Smooth muscle cell (in vitro differentiated cells): ENCODE measurements around the gene SNX20. TPM values are rescaled to one million over a fixed set of nuclear protein-coding genes. Genes with fewer than 3 reads are reported as not detected.

ENCODE experiments used
- DNase-seq: peaks from one replicate; lab custom pipeline; 2025; ENCODE audit not compliant: unreplicated experiment; lab: John Stamatoyannopoulos, UW
- H2AFZ ChIP-seq: fragments of 200-600 bp; sonication (generic); 2 replicates; pipeline ENCODE4 v1.6.0; 2016; ENCODE audit warnings: antibody characterized with exemption, low read depth, mild to moderate bottlenecking
- H3F3A ChIP-seq: fragments of 200-600 bp; sonication (generic); 2 replicates; pipeline ENCODE4 v1.6.0; 2017; ENCODE audit warnings: antibody characterized with exemption, low read depth
- H3K27ac ChIP-seq: fragments of 200-600 bp; sonication (generic); 2 replicates; pipeline ENCODE4 v1.5.1; 2016; ENCODE audit warnings: low read depth, mild to moderate bottlenecking
- H3K27me3 ChIP-seq: fragments of 200-600 bp; sonication (generic); 2 replicates; pipeline ENCODE4 v1.6.1; 2016; ENCODE audit warnings: low read depth, mild to moderate bottlenecking
- H3K36me3 ChIP-seq: fragments of 200-600 bp; sonication (generic); 2 replicates; pipeline ENCODE4 v1.5.1; 2016; ENCODE audit warnings: low read depth
- H3K4me1 ChIP-seq: fragments of 200-600 bp; sonication (generic); 2 replicates; pipeline ENCODE4 v1.5.1; 2016; ENCODE audit warnings: low read depth
- H3K4me2 ChIP-seq: fragments of 200-600 bp; sonication (generic); 2 replicates; pipeline ENCODE4 v1.6.0; 2016; ENCODE audit warnings: mild to moderate bottlenecking
- H3K4me3 ChIP-seq: fragments of 200-600 bp; sonication (generic); 2 replicates; pipeline ENCODE4 v1.5.1; 2016; ENCODE audit warnings: mild to moderate bottlenecking
- H3K79me2 ChIP-seq: fragments of 200-600 bp; sonication (generic); 2 replicates; pipeline ENCODE4 v1.6.0; 2016; ENCODE audit warnings: low read depth, mild to moderate bottlenecking
- H3K9ac ChIP-seq: fragments of 200-600 bp; sonication (generic); 2 replicates; pipeline ENCODE4 v1.6.0; 2016; ENCODE audit warnings: low read depth
- H3K9me3 ChIP-seq: fragments of 200-600 bp; sonication (generic); replicated peaks from 2 replicates; pipeline ENCODE4 v1.5.1; 2016; ENCODE audit warnings: low read depth
- H4K20me1 ChIP-seq: fragments of 200-600 bp; sonication (generic); 2 replicates; pipeline ENCODE4 v1.6.0; 2016; ENCODE audit warnings: low read depth
- WGBS: methylation state at CpG from one replicate; pipeline ENCODE4 v1.1.7; 2016; ENCODE audit warnings: low lambda C conversion rate; 5-methylcytosine and 5-hydroxymethylcytosine counted together
- polyA plus RNA-seq: library from polyadenylated mRNA; unstranded; fragments of >200 nt; fragmentation: Nextera tagmentation; extraction: Ambion mirVana; gene quantifications from 2 replicates; pipeline ENCODE4 v1.2.1, GENCODE V29; 2016
- total RNA-seq: library from RNA; depleted of rRNA; stranded (reverse); fragments of >200 nt; gene quantifications from 2 replicates; pipeline ENCODE4 v1.2.3, GENCODE V29; 2014
- TF ChIP-seq, protein P1 (sequence below): fragments of 200-600 bp; sonication (generic); IDR thresholded peaks from 2 replicates; pipeline ENCODE4 v1.5.1; 2017; ENCODE audit warnings: borderline replicate concordance, mild to moderate bottlenecking, antibody characterized with exemption; ENCODE audit not compliant: insufficient read depth, poor library complexity, severe bottlenecking

Gene SNX20
- total and polyA plus RNA-seq, 2 experiments from 2014 or later = not detected

- no peak for DNase-seq
- H3K9me3 ChIP-seq = no peaks in the 10 kb centered on the region
- WGBS = 63% methylated on average over 8 of the region's 8 CpGs
Observed at GRCh38 chr16:50646345-50646744, 34.8 kb downstream of the SNX20 start.

GRCh38 chr16:50645563-50646220 lies 35.4 kb downstream of the SNX20 start:
- Histone ChIP-seq H3F3A (no peaks in the 10 kb centered on the region), H3K9me3 (no peaks in the 10 kb centered on the region), H3K27me3 (no peaks in the 10 kb centered on the region), H3K36me3 (no peaks in the 10 kb centered on the region), H3K4me3 (no peak overlapping the region), H3K79me2 (no peaks in the 10 kb centered on the region), H4K20me1 (no peaks in the 10 kb centered on the region), H3K4me1 (no peaks in the 10 kb centered on the region), H3K27ac (no peak overlapping the region), H3K9ac (no peak overlapping the region), H3K4me2 (no peak overlapping the region), H2AFZ (no peak overlapping the region)
- WGBS = 69% methylated on average over 14 of the region's 20 CpGs
- TF ChIP-seq, protein P1, sequence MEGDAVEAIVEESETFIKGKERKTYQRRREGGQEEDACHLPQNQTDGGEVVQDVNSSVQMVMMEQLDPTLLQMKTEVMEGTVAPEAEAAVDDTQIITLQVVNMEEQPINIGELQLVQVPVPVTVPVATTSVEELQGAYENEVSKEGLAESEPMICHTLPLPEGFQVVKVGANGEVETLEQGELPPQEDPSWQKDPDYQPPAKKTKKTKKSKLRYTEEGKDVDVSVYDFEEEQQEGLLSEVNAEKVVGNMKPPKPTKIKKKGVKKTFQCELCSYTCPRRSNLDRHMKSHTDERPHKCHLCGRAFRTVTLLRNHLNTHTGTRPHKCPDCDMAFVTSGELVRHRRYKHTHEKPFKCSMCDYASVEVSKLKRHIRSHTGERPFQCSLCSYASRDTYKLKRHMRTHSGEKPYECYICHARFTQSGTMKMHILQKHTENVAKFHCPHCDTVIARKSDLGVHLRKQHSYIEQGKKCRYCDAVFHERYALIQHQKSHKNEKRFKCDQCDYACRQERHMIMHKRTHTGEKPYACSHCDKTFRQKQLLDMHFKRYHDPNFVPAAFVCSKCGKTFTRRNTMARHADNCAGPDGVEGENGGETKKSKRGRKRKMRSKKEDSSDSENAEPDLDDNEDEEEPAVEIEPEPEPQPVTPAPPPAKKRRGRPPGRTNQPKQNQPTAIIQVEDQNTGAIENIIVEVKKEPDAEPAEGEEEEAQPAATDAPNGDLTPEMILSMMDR = no peak
- no peak for DNase-seq

More at GRCh38 chr16:50646345-50646744, 34.8 kb downstream of the SNX20 start:
- Histone ChIP-seq H2AFZ (no peak overlapping the region), H4K20me1 (no peaks in the 10 kb centered on the region), H3K4me1 (no peaks in the 10 kb centered on the region), H3K4me3 (no peak overlapping the region), H3K27me3 (no peaks in the 10 kb centered on the region), H3K4me2 (no peak overlapping the region), H3K36me3 (no peaks in the 10 kb centered on the region), H3K9ac (no peak overlapping the region), H3K79me2 (no peaks in the 10 kb centered on the region), H3F3A (no peaks in the 10 kb centered on the region), H3K27ac (no peak overlapping the region)
- TF ChIP-seq, protein P1 = no peak

DNA sequence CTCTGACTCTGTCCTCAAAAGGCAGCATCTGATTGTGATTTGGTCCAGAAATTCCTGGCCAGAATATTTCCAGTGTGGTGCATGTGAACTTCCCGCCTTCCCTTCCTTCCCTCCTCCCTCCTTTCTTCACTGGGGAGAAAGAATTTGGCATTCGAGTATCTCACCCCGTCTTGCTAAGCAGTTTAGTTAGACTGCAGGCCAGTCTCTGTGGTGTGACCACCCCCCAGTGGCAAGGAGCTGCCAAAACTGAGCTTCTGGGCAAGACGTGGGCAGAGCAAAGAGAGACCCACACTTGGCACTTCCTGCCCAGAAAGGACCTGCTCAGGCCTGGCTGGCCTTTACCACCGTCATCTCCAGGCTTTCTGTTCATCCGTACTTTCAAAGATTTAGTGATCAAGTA lies 36.4 kb downstream of the SNX20 start:
- no peak overlapping the region for H2AFZ ChIP-seq
- H4K20me1 ChIP-seq = no peaks in the 10 kb centered on the region
- no peak overlapping the region for H3K27ac ChIP-seq
- TF ChIP-seq, protein P1 = peak; percentile 28
- H3K36me3 ChIP-seq = no peaks in the 10 kb centered on the region
- DNase-seq = no peak
- no peaks in the 10 kb centered on the region for H3F3A ChIP-seq
- WGBS = 61% methylated on average over 6 of the region's 6 CpGs
- H3K4me1 ChIP-seq = no peaks in the 10 kb centered on the region
- H3K4me3 ChIP-seq = no peak overlapping the region
- no peaks in the 10 kb centered on the region for H3K27me3 ChIP-seq
- no peaks in the 10 kb centered on the region for H3K79me2 ChIP-seq
- no peak overlapping the region for H3K9ac ChIP-seq
- no peaks in the 10 kb centered on the region for H3K9me3 ChIP-seq
- no peak overlapping the region for H3K4me2 ChIP-seq

- no peaks in the 10 kb centered on the region for H3K27me3 ChIP-seq
- no peak overlapping the region for H2AFZ ChIP-seq
- no peaks in the 10 kb centered on the region for H4K20me1 ChIP-seq
- no peaks in the 10 kb centered on the region for H3F3A ChIP-seq
- no peak overlapping the region for H3K27ac ChIP-seq
- no peaks in the 10 kb centered on the region for H3K4me1 ChIP-seq
- H3K9ac ChIP-seq = no peak overlapping the region
- no peak overlapping the region for H3K4me3 ChIP-seq
- H3K9me3 ChIP-seq = no peaks in the 10 kb centered on the region
- TF ChIP-seq, protein P1 = no peak
- no peaks in the 10 kb centered on the region for H3K79me2 ChIP-seq
- H3K4me2 ChIP-seq = no peak overlapping the region
- no peak for DNase-seq
- WGBS = 96% methylated on average over 5 of the region's 5 CpGs
- H3K36me3 ChIP-seq = no peaks in the 10 kb centered on the region
Observed at GRCh38 chr16:50644245-50644644, 36.9 kb downstream of the SNX20 start.
